ENCODE data around the gene FAN1.

GRCh38 chr15:30929982-30930381, 26.3 kb downstream of the FAN1 start:
- TF ChIP-seq, protein P1, sequence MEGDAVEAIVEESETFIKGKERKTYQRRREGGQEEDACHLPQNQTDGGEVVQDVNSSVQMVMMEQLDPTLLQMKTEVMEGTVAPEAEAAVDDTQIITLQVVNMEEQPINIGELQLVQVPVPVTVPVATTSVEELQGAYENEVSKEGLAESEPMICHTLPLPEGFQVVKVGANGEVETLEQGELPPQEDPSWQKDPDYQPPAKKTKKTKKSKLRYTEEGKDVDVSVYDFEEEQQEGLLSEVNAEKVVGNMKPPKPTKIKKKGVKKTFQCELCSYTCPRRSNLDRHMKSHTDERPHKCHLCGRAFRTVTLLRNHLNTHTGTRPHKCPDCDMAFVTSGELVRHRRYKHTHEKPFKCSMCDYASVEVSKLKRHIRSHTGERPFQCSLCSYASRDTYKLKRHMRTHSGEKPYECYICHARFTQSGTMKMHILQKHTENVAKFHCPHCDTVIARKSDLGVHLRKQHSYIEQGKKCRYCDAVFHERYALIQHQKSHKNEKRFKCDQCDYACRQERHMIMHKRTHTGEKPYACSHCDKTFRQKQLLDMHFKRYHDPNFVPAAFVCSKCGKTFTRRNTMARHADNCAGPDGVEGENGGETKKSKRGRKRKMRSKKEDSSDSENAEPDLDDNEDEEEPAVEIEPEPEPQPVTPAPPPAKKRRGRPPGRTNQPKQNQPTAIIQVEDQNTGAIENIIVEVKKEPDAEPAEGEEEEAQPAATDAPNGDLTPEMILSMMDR (IDR thresholded peaks at IDR 0.05), result no peak
- TF ChIP-seq POLR2A (IDR thresholded peaks at IDR 0.05), result no peak
